H7 (cell line): ENCODE data around the gene BICRA. TPM values are rescaled to one million over a fixed set of nuclear protein-coding genes. Genes with fewer than 3 reads are reported as not detected.

Experiments used
- total RNA-seq: library from RNA; depleted of rRNA; stranded (reverse); fragments of >200 nt; shearing (Covaris generic); gene quantifications from 2 replicates; pipeline ENCODE4 v1.2.3, GENCODE V29; 2014; rRNA removed

The BICRA gene
- total RNA-seq, 1 experiment from 2014 or later = 3.4 TPM

Other genes starting within 250 kb of the BICRA start
- 87.0 and 134 TPM in 2 replicates for gene MEIS3, start 189.6 kb upstream of the BICRA start, total RNA-seq
- 6.7 and 10.3 TPM in 2 replicates for gene SLC8A2, start 137.2 kb upstream of the BICRA start, total RNA-seq
- gene KPTN, start 124.9 kb upstream of the BICRA start, total RNA-seq = 9.9 and 10.5 TPM in 2 replicates
- 82.1 and 98.3 TPM in 2 replicates for gene NAPA, start 94.1 kb upstream of the BICRA start, total RNA-seq
- gene ZNF541, start 36.0 kb upstream of the BICRA start, total RNA-seq = not detected in 2 replicates
- 6.2 and 7.5 TPM in 2 replicates for gene EHD2, start 104.3 kb downstream of the BICRA start, total RNA-seq
- 155 and 167 TPM in 2 replicates for gene NOP53, start 136.4 kb downstream of the BICRA start, total RNA-seq
- gene SELENOW, start 169.6 kb downstream of the BICRA start, total RNA-seq = 752 and 1,115 TPM in 2 replicates
- gene TPRX1, start 195.4 kb downstream of the BICRA start, total RNA-seq = not detected in 2 replicates
- gene CRX, start 212.8 kb downstream of the BICRA start, total RNA-seq = 0.07 and 0.63 TPM in 2 replicates